Stimulated activated CD4-positive, alpha-beta T cell treated with anti-CD3 and anti-CD28 coated beads, TNF-alpha, amount 100 ng/mL, for 1 hour (primary cell): ENCODE results near the gene NINJ2.
"Not testable (repeated sequence)": the region's sequence is repeated elsewhere in the genome, so short reads cannot be mapped to it uniquely, and the experiment has no call there.

Experiments
- DNase-seq, 3 donors: peaks; one replicate each; pipeline ENCODE4 v3.0.0-alpha.2; 2020; ENCODE audit warnings: low read depth in 3 of 3, low spot score in 1 of 3

Gene NINJ2

DNA sequence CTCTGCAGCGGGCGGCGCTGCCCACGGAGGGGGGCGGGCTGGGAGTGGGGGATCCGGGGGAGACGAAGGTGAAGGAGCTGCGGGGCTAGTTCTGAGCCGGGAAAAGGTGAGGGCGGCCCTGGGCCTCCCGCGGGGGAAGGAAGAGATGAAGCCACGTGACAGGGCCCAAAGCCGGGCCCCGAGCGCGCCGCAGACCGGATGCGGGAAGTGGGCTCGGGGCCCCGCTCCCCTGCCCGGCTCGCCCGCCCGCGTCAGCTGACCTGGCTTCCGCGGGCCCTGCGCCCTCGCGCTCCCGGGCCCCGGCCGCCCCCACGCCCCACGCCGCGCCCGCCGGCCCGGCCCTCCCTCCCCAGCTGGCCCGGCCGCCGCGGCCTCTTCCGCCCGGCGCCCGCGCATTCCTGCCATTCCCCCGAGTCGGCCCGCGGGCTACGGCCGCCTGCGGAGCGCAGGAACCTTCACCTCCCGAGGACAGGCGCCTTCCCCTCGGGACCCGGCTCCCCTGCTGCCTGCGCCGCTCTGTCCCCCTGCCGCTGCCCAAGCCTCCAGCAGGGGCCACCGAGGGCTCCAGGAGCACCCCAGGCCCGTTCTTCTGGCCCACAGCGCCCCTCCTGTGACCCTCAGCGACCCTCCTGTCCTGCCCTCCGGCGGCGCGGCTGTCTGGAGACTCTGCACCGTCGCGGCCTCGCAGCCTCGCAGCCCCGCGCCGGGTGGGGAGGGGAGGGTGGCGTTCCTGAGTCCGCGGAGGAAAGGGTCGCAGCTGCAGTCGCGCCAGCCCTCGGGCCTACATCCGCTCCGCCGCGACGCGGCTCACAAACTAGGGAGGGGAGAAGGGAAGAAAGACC is 20.4 kb downstream of the NINJ2 start:
- DNase-seq, result peak; percentile 51 to 54 (median 51)

DNA sequence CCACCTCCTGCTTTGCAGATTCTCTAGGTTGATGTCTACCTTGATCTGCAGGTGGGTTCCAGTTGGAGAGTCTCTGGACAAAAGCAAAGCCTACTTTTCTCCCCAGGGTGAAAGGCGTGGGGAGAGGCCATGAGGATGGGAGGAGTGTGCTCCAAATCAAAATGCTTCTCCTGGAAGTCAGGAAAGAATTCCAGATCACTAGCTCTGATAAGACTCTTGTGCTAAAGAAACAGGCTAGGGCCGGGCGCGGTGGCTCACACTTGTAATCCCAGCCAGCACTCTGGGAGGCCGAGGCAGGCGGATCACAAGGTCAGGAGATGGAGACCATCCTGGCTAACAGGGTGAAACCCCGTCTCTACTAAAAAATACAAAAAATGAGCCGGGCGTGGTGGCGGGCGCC is 21.9 kb downstream of the NINJ2 start:
- DNase-seq, result not testable (repeated sequence)

DNA sequence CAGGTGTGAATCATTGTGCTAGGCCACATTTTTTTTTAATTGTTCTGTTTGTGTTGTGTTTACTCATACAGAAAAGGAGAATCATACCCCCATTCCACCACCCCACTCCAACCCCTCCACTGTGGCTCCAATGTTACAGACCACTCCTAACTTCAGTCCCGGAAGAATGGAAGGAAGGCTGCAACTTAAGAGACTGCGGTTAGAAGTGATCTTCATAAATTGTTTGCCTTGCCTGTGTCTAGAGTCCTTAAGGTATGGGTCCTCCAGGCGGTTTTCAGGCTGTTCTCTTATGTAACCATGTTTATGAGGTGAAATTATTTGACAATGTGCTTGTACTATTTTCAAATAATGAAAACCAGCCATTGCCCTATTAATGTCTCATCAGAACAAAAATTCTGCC is 22.5 kb downstream of the NINJ2 start:
- no peak for DNase-seq

DNA sequence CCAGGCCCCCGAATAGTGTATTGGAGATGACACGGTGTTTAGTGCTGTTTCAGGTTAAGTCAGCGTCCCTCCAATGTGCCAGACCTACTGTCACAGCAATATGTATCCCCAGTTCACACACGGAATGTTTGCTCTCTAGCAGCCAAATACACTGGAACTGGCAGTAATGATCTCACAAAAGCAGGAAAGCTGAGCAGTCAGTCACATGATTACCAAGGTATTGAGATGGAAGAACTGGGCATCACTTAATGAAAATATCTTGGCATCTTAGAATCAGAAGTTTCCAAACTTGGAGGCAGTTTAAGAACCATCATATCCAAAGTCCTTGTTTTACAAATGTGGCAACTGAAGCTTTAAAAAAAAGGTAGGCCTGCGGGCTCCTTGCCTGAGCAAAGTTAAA is 23.3 kb downstream of the NINJ2 start:
- no peak for DNase-seq

DNA sequence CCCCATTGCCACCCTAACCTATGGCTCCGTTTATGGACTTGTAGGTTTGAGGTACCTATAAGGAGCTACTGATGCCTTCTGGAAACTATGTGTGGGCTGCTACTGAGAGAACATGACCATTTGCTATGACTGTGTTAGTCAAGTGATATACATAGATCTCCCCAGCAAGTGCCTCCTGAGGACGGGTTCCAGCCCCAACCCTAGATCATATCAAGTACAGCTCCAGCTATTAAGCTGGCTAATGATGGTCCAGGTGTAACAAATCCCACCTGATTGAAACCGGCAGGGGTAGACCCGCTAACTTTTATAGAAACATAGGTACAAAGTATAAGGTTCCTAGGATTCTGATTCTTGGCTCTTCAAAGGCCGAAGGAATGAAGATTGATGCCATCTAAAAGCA is 23.7 kb downstream of the NINJ2 start:
- no peak for DNase-seq

DNA sequence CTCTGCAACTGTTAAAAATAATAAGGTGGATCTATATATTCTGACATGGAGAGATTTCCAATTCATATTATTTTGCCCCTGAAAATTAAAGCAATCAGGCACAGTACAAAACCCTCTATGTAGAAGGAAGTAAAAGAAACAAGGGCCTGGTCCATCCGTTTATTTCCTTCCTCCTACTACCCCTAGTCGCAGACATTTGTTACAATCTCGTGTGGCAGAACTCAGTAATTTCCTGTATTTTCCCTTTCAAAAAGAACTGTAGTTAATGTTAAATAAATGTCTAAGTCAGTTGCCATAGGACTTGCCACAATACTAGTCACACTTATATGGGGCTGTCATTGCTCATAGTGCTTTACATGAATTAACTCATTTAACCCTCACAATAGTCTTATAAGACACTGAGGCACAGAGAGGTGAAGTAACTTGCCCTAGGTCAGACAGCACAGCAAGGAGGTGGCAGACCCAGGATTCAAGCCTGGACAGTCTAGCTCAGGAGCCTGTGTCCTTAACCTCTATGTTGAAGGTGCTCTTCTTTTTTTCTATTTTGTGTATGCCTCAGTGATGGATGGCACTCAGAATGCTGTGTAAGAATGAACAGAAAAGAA is 24.2 kb downstream of the NINJ2 start:
- DNase-seq, result no peak

DNA sequence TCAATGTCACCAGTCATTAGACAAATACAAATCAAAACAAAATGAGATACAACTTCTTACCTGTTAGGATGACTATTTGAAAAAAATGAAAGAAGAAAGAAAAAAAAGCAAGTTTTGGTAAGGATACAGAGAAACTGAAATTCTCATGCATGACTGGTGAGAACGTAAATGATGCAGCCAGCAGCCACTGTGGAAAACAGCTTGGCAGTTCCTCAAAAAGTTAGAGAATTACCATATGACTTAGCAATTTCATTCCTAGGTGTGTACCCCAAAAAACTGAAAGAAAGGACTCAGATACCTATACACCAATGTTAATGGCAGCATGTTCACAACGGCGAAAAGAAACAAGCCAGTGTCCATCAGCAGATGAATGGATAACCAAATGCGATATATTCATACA is 26.6 kb downstream of the NINJ2 start:
- no peak for DNase-seq

DNA sequence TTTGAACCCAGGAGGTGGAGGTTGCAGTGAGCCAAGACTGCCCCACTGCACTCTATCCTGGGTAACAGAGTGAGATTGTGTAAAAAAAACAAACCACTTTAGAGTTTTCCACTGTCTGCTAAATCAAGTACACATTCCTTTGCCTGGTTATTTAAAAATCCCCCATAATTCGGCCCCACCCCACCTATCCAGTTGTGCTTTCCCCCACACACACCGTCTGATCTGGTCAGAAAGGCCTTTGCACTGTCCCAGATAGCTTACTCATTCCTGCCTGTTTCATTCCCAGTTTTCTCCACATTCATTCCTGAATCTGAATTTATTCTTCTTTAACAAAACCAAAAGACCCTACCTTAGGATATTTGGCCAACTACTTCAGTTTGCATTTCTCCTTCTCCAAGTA is 29.5 kb downstream of the NINJ2 start:
- DNase-seq, result no peak

DNA sequence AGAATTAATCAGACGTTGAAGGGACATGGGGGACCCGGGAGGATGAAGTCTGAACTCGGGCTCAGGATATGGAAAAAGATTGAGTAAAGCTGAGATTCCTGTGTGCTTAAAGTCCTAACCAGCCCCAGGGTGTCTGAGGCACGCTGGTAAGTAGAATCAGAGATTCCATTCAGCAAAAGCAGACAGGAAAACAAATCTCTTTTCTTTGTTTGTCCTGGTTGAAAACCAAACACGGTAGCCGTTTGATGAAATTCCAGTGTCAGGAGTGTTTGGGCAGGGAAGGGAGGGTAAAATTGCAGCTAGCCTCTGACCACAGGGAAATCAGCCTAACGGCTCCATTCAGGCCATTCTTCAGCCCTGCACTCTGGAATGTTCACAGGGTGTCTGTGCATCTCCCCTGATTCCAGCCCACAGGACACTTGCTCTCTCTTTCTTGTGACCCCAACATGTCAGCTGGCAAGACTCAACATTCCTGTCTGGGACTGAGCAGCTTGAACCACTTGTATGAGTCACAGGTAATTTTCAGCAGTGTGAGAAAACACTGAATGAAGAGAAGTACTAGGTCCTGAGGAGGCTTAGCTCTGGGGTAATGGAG is 31.0 kb downstream of the NINJ2 start:
- no peak for DNase-seq

DNA sequence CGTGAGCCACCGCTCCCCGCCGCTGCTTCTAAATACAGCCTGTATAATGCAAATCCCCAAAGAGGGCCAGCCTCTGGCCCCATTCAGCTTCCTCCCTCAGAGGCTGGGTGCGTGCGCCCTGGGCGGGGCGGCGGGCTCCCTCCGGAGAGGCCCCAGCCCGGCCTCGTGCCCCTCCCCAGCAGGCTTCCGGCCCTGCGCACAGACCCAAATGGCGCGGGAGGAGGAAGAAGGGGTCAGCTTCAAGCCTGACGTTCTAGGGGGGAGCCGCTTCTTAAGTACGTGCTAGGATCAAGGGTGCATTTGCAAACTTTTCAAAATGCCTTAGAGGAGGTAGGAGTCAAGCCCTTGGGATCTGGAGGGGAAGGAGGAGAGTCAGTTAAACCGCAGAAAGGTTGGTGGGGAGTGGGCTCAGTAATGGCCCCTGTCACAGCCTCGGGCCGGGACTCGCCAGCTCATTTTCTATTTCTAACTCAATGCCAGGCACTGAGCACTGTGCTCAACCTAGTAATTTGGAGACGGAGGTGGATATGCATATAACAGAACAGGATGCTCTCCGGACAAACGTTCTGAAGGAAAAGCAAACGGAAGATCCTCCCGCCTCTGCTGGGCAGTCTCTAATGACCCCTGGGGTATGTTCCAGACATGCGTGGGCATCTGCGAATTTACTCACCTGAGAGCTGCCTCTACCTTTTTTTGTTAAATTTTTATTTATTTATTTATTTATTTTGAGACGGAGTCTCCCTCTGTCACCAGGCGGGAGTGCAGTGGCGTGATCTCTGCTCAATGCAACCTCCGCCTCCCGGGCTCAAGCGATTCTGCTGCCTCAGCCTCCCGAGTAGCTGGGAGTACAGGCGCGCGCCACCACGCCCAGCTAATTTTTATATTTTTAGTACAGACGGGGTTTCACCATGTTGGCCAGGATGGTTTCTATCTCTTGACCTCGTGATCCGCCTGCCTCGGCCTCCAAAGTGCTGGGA is 32.3 kb downstream of the NINJ2 start:
- peak in 2 of 3 donors; percentile 35 to 52 for DNase-seq

DNA sequence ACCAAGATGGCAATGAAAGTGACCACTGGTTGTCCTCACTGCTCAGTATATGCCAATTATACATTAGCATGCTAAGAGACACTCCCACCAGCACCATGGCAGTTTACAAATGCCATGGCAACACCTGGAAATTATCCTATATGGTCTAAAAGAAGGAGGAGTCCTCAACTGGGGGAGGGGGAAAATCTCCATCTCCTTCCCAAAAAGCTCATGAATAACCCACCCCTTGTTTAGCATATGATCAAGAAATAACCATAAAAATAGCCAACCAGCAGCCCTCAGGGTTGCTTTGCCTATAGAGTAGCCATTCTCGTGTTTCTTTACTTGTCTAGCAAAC is 34.5 kb downstream of the NINJ2 start:
- DNase-seq, result not testable (repeated sequence)

DNA sequence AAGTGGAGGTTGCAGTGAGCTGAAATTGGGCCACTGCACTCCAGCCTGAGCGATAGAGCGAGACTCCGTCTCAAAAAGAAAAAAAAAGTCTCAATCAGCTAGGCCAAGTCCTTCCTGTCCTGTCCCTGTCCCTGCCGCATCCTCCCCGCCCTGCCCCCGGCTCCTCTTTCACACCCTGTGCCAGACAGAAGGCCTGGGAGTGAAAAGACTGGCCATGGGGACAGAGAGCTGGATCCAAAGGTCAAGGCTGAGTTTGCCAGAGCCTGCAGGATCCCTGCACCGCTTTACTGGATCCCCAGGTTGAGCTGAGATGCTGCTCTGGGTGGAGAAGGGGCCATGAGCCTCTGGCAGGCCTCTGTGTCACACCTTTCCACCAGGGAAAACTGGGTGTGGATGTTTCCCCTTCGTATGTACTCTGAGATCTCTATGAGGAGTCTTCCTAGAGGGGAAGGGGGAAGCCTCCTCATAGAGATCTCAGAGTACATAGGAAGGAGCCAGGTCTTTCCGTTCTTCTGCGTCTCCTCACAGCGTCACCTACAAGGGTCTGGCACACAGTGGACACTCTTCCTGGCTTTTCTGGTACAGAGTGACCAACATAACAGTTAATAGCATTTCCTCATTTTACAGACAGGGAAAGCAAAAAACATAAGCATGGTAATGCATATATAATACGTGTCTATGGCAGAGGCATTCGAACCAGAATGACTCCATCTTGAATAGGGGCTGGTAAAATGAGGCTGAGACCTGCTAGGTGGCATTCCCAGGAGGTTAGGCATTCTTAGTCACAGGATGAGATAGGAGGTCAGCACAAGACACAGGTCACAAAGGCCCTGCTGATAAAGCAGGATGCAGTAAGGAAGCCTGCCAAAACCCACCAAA is 35.1 kb downstream of the NINJ2 start:
- DNase-seq, result no peak

DNA sequence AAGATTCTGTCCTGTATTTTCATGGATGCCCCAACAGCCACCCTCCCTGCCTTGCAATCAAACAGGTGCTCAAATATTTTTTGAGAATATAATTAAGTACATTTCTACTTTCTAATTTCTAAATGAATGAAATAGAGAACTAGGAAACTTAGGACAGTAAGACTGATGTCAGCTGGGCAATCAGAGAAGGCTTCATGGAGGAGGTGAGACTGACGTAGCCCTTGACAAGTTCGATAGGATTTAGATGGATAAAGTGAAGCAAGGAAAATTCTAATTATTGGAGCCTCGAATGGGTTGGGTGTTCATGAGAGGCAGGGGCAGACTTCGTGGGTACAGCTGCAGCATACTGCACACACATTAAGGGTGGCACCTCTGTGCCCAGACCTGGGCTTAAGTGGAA is 36.0 kb downstream of the NINJ2 start:
- DNase-seq, result no peak

DNA sequence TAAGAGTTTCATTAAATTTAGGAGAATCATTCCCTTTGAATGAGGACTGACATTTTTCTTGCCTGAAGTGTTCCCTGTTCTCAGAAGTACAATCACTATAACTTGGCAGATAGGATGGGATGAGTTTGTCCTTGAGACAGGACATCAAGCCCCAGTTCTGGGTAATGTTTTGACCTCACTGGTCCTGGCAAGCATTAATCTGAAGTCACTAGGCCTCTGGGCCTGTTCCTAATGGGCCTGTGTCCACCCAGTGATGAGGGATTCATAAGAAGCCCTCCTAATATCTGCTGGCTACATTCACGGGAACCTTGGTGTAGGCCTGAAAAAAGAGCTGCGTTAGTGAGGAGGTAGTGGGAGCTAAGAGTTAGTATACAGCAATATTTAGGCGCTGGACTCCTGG is 37.2 kb downstream of the NINJ2 start:
- DNase-seq, result no peak

DNA sequence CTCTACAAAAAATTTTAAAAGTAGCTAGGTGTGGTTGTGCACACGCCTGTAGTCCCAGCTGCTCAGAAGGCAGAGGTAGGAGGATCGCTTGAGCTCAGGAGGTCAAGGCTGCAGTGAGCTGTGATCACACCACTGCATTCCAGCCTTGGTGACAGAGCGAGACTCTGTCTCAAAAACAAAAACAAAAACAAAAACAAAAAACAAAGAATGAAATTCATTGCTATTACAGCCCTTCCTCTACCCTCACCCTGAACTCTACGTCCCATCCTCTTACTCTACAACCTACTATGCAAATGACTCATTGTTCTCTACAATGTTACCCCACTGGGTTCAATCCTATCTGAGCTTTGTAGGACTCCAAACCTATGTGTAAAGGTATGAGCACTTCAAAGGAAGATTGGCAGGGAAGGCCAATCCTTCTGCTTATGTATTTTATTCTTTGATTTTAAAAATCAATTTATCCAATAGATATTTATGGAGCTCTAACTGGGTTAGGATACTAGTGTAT is 39.3 kb downstream of the NINJ2 start:
- DNase-seq, result no peak

DNA sequence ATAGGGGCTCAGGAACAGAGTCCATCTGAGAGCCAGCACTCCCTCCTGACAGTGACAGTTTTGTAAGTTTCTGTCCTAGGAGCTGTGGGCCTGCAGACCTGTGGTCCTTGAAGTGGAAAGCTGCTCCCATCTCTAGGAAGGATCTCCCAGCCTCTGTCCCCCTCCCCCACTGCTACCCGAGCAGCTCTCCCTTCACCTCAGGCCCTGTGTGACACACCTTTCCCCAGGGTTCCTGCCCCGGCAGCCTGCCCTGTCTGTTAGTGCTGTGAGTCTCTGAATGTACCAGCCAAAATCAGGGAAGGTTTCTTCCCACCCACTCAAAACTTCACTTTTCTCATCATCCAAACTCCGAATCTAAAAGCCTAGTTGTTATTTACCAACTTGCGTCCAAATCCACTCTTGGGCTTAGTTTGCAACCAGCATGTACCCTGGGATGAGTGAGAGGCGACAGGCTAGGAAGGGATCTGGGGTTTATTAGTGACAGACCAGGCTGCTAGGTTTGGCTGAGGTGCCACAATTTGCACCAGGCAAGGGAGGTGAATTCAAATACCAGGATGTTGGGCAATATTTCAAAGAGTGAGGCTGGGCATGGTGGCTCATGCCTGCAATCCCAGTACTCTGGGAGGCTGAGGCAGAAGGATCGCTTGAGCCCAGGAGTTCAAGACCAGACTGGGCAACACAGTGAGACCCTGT is 39.9 kb downstream of the NINJ2 start:
- no peak for DNase-seq

DNA sequence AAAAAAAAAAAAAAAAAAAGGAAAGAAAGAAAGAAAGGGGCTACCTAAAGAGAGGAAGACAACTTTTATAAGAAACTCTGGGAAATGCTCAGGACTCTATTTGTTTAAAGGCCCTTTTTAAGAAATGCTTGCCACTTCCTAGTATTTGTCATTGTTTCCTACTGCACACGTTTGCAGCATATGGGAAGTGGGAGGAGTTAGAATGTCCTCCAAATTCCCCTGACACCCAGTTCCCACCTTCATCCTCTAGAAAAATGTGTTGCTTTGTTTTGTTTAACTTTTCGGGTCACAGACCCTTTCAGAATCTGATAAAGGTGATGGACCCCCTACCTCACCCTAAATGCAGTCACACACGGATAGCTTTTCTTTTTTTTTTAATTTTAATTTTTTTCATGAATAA is 40.8 kb downstream of the NINJ2 start:
- DNase-seq, result no peak

DNA sequence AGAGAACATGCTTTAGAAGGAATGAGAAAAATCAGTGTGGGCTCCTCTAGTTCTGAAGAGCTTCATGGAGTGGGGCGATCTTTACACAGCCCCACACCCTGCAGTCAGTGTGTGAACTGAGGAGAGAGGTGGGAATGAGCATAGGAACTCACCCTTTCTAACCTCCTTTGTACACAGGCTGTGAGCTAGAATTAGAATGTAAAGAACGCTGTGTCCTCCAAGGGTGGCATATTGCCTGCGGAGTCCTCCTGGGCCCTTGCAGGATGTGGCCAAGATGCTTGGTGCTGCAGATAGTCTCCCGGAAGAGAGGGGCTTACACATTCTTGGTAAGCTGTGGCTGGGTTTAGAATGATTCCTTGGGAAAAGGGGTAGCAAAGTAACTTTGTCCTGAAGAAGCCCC is 43.9 kb downstream of the NINJ2 start:
- no peak for DNase-seq

DNA sequence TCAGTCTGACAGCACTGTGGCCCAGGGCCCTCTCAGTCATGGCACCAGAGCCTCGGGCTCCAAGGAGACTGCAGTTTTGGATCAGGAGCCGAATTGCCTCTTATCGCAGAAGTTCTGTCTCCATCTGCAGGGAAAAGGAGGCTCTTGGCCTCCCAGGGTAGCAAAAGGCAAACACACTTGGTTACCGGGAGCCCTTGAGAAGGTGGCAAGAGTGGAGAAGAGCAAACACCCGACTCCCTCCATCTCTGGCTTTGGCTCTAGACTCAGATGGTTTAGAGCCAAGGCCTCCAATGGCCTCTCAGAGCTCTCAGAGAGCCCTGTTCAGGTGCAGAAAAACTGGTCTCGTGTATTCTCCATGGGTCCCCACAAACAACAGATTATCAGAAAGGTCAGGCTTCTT is 44.6 kb downstream of the NINJ2 start:
- no peak for DNase-seq
